GM19239 (cell line): ENCODE results near the gene SNU13.
"Not testable (repeated sequence)": the region's sequence is repeated elsewhere in the genome, so short reads cannot be mapped to it uniquely, and the experiment has no call there.

ENCODE experiments used
- DNase-seq: peaks from one replicate; pipeline ENCODE4 v3.0.0; 2011; ENCODE audit warnings: low spot score; ENCODE audit not compliant: insufficient read length
- FAIRE-seq: peaks from 2 replicates; lab custom pipeline; 2011; peaks lifted over from hg19 to GRCh38; lab: Jason Lieb, UNC

SNU13 gene

DNA sequence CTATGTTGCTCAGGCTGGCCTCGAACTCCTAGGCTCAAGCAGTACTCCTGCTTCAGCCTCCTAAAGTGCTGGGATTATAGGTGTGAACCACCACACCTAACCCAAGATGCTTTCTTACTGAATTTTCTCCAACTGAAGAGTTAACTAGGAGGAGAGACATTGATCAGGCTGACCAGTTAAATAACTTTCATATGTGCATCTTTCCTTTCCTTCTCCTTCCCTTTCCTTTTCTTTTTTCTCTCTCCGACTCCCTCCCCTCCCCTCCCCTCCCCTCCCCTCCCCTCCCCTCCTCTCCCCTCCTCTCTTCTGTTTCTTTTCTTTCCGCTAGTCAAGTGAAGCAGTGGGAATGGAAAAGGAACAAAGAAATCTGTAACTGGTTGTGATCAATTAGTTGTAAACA, 40.9 kb downstream of the SNU13 start:
- no peak for DNase-seq
- FAIRE-seq: no peak

DNA sequence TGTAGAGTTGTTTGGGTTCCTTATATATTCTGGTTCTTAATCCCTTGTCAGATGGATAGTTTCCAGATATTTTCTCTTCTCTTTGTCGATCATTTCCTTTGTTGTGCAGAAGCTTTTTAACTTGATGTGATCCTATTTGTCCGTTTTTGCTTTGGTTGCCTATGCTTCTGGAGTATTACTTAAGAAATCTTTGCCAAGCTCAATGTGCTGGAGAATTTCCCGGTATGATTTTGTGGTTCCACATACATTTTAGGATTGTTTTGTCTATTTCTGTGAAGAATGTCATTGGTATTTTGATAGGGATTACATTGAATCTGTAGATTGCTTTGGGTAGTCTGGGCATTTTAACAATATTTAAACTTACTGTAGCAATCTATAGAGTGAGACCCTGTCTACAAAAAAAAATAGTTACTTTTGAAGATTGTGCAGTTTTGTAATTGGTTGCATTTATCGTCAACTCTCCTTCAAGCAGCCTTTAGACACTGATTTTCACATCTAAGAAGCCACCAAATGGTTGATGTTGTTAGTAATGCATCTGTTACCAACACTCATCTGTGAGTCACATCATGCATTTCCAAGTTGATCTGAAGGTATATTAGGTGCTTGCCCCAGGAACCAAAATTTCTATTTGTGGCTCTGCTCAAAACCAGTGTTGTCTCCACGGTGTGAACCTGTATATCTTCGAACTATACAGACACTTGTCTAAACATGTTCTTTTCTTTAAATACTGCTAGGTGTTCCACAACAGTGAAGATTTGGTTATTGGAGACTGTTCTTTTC, 46.1 kb downstream of the SNU13 start:
- no peak for FAIRE-seq
- no peak for DNase-seq

DNA sequence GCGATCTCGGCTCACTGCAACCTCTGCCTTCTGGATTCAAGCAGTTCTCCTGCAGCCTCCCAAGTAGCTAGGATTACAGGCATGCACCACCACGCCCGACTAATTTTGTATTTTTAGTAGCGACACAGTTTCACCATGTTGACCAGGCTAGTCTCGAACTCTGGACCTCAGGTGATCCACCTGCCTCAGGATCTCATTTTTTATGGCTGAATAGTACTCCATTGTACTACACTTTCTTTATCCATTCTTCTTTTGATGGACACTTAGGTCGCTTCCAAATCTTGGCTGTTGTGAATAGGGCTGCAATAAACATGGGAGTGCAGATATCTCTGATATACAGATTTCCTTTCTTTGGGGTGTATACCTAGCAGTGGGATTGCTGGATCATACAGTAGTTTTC, 46.8 kb downstream of the SNU13 start:
- FAIRE-seq (no peak), DNase-seq (no peak)

DNA sequence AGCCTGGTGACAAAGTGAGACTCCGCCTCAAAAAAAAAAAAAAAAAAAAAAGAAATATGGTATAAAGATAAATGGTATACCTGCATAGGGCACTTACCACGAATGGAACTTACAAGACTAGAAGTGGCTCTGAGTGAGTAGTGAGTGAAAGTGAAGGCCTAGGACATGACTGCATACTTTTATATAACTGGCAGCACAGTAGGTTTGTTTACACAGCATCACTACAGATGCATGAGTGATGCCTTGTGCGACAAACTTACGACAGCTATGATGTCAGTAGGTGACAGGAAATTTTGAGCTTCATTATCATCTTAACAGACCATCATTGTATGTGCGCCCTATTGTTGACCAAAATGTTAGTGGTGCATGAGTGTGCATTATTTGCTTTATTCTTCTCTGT, 49.9 kb downstream of the SNU13 start:
- FAIRE-seq: no peak

DNA sequence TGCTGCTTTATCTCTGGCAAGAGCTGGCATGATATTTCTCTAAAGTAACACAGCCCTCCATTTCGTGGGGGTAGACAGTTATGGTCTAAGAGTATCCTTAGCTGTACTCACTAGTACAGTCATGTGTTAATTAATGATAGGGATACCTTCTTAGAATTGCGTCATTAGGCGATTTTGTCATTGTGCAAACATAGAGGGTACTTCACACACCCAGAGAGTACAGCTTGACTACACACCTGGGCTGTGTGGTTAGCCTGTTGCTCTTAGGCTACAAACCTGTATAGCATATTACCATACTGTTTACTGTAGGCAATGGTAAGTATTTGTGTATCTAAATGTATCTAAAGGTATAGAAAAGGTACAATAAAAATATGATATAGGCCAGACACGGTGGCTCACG, 50.5 kb downstream of the SNU13 start:
- FAIRE-seq (no peak), DNase-seq (no peak)

More for the DNA sequence above, 49.9 kb downstream of the SNU13 start:
- DNase-seq: no peak

DNA sequence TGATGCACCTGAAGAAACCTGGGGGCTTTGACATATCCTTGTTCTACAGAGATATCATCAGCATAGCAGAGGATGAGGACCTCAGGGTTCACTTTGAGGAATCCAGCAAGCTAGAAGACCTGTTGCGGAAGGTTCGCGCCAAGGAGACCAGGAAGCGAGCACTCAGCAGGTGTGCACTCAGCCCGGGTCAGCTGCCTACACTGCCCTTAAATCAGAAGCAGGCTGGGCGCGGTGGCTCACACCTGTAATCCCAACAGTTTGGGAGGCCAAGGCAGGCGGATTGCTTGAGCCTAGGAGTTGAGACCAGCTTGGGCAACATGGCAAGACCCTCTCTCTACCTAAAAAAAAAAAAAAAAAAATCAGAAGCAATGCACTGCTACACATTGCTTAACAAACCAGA, 51.0 kb downstream of the SNU13 start:
- FAIRE-seq, DNase-seq: not testable (repeated sequence)

DNA sequence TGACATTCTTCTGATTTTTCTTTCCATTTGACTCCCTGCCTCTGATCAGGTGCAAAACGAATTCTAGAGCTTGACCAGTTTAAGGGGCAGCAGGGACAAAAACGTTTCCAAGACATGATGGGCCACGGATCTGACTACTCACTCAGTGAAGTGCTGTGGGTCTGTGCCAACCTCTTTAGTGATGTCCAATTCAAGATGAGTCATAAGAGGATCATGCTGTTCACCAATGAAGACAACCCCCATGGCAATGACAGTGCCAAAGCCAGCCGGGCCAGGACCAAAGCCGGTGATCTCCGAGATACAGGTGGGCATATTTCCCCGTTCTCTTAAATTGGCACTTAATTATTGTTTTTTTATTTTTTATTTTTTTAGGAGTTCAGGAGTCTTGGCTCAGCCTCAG, 52.2 kb downstream of the SNU13 start:
- FAIRE-seq (no peak), DNase-seq (no peak)

DNA sequence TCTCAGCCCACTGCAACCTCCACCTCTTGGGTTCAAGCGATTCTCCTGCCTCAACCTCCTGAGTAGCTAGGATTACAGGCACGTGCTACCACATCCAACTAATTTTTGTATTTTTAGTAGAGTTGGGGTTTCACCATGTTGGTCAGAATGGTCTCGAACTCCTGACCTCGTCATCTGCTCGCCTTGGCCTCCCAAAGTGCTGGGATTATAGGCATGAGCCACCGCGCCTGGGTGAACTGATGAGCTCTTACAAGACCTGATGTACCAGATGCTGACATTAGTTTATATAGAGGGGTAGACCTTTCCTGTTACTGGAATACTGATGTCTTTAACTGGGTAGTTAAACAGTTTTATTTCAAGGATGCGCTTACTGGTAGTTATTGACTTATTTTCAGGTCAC, 54.1 kb downstream of the SNU13 start:
- DNase-seq, FAIRE-seq: not testable (repeated sequence)

DNA sequence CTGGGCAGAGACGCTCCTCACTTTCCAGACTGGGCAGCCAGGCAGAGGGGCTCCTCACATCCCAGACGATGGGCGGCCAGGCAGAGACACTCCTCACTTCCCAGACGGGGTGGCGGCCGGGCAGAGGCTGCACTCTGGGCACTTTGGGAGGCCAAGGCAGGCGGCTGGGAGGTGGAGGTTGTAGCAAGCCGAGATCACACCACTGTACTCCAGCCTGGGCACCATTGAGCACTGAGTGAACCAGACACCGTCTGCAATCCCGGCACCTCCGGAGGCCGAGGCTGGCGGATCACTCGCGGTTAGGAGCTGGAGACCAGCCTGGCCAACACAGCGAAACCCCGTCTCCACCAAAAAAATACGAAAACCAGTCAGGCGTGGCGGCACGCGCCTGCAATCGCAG, 57.1 kb downstream of the SNU13 start:
- DNase-seq, FAIRE-seq: not testable (repeated sequence)

DNA sequence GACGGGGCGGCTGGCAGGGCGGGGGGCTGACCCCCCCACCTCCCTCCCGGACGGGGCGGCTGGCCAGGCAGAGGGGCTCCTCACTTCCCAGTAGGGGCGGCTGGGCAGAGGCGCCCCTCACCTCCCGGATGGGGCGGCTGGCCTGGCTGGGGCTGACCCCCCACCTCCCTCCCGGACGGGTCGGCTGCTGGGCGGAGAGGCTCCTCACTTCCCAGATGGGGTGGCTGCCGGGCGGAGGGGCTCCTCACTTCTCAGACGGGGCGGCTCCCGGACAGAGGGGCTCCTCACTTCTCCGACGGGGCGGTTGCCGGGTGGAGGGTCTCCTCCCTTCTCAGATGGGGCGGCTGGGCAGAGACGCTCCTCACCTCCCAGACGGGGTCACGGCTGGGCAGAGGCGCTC, 57.6 kb downstream of the SNU13 start:
- FAIRE-seq, DNase-seq: not testable (repeated sequence)

DNA sequence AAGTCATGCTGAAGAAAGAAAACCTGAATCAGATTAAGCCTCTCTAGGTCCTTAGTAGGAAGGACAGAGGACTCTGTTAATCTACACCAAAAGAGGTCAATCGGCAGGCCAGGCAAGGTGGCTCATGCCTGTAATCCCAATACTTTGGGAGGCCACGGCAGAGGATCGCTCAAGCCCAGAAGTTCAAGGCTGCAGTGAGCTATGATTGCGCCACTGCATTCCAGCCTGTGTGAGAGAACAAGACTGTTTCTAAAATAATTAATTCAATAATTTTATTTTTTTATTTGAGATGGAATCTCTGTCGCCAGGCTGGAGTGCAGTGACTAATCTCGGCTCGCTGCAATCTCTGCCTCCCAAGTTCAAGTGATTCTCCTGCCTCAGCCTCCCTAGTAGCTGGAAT, 63.1 kb downstream of the SNU13 start:
- FAIRE-seq (no peak), DNase-seq (no peak)
